Measurements from ENCODE around the gene DDR2. TPM values are rescaled to one million over a fixed set of nuclear protein-coding genes. Genes with fewer than 3 reads are reported as not detected.

DDR2 gene
- total RNA-seq, 1 donor, result 384 TPM

DNA sequence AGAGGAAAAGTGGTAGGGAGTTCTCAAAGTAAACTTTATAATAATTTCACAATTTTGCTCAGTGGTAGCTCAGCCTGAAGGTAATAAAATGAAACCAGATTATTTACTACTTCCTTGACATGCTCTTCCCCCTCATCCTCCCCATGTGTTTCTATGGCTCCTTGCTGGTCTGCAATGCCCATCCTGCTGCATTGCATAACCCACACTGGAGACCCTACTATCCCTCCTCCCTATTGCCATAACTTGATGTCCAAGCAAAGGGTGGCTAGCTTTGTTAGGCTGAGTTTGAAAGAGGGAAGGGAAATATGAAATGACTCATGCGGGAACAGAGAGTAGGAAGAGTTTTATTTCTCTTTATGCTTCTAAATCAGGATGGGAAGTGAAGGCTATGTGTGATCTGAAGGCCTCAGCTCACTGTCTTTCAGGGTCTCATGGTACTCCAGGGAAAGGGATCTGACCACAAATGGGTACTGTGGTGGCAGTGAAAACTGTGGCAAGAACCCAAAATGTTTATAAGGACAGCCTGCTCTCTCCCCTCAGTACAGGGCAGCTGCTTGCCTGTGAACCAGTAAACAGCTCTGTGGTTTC lies 121.8 kb downstream of the DDR2 start:
- peak; percentile 82 for DNase-seq (ENCODE audit: insufficient read length, low spot score, missing footprints)
- no peaks in the 10 kb centered on the region for H3K27me3 ChIP-seq (ENCODE audit: insufficient read depth, low read length)
- TF ChIP-seq, protein P1, sequence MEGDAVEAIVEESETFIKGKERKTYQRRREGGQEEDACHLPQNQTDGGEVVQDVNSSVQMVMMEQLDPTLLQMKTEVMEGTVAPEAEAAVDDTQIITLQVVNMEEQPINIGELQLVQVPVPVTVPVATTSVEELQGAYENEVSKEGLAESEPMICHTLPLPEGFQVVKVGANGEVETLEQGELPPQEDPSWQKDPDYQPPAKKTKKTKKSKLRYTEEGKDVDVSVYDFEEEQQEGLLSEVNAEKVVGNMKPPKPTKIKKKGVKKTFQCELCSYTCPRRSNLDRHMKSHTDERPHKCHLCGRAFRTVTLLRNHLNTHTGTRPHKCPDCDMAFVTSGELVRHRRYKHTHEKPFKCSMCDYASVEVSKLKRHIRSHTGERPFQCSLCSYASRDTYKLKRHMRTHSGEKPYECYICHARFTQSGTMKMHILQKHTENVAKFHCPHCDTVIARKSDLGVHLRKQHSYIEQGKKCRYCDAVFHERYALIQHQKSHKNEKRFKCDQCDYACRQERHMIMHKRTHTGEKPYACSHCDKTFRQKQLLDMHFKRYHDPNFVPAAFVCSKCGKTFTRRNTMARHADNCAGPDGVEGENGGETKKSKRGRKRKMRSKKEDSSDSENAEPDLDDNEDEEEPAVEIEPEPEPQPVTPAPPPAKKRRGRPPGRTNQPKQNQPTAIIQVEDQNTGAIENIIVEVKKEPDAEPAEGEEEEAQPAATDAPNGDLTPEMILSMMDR (IDR thresholded peaks at IDR 0.05; ENCODE audit: extremely low read depth, low read depth, low read length), result no peak
- H3K79me2 ChIP-seq (ENCODE audit: insufficient read depth, low read length), result peaks cover 6% of the 10 kb centered on the region
- H3K27ac ChIP-seq (ENCODE audit: low read depth, low read length), result no peak overlapping the region
- peaks cover 7% of the 10 kb centered on the region for H4K20me1 ChIP-seq (ENCODE audit: insufficient read depth, low read length)
- no peaks in the 10 kb centered on the region for H3K9me3 ChIP-seq (ENCODE audit: low read depth, low read length)
- H2AFZ ChIP-seq (ENCODE audit: low read length), result no peak overlapping the region
- no peak overlapping the region for H3K4me2 ChIP-seq (ENCODE audit: insufficient read depth, low read length)
- H3K4me3 ChIP-seq (ENCODE audit: insufficient read depth, low read length), result no peak overlapping the region
- H3K4me1 ChIP-seq (ENCODE audit: insufficient read depth, low read length), result peaks cover 34% of the 10 kb centered on the region
- peaks cover 38% of the 10 kb centered on the region for H3K36me3 ChIP-seq (ENCODE audit: insufficient read depth, low read length)

DNA sequence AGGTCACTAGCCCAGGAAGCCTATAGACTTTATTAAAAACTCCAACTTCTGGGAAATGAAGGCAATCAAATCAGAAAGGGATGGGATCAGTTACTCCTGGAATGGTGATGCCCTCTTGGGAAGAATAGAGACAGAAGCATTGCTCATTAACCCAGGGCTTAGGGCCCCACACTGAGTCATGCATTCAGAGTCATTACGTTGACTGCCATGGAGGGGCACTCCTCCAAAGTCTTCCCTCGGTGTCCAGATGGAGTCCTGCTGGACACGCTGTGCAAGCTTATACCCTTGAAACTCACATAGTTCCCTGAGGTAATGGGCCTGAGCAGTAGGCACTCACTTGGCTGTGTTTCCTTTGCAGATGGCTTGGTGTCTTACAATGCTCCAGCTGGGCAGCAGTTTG lies 123.0 kb downstream of the DDR2 start:
- Histone ChIP-seq H3K4me2 (ENCODE audit: insufficient read depth, low read length) (no peak overlapping the region), H3K27me3 (ENCODE audit: insufficient read depth, low read length) (no peaks in the 10 kb centered on the region), H2AFZ (ENCODE audit: low read length) (no peak overlapping the region), H3K79me2 (ENCODE audit: insufficient read depth, low read length) (peaks cover 6% of the 10 kb centered on the region), H4K20me1 (ENCODE audit: insufficient read depth, low read length) (peaks cover 7% of the 10 kb centered on the region), H3K4me1 (ENCODE audit: insufficient read depth, low read length) (peaks cover 34% of the 10 kb centered on the region), H3K27ac (ENCODE audit: low read depth, low read length) (no peak overlapping the region), H3K4me3 (ENCODE audit: insufficient read depth, low read length) (no peak overlapping the region), H3K9me3 (ENCODE audit: low read depth, low read length) (no peaks in the 10 kb centered on the region), H3K36me3 (ENCODE audit: insufficient read depth, low read length) (peaks cover 48% of the 10 kb centered on the region)
- DNase-seq (ENCODE audit: insufficient read length, low spot score, missing footprints), result no peak
- TF ChIP-seq, protein P1 (IDR thresholded peaks at IDR 0.05; ENCODE audit: extremely low read depth, low read depth, low read length), result no peak

DNA sequence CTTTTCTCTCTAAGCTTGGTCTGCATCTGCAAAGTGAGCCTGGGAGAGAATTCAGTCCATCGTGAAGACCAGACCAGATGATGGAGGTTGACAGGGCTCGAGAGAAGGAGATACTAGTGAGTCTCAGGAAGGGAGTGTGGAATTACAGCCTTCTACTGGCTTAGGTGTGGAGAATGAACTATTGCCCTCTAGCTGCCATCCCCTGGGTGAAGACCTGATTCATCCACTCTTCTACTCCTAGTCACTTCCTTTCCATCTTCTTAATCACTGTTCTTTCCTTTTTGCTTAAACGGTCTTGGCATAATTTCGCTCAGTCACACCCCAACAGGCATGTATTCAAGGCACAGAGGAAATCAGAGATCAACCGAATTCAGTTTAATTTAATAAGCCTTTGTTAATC lies 124.3 kb downstream of the DDR2 start:
- TF ChIP-seq, protein P1 (IDR thresholded peaks at IDR 0.05; ENCODE audit: extremely low read depth, low read depth, low read length), result no peak
- Histone ChIP-seq H3K4me2 (ENCODE audit: insufficient read depth, low read length) (peak overlapping the region; percentile 33), H3K9me3 (ENCODE audit: low read depth, low read length) (no peaks in the 10 kb centered on the region), H2AFZ (ENCODE audit: low read length) (no peak overlapping the region), H3K79me2 (ENCODE audit: insufficient read depth, low read length) (peaks cover 6% of the 10 kb centered on the region), H3K27me3 (ENCODE audit: insufficient read depth, low read length) (no peaks in the 10 kb centered on the region), H3K36me3 (ENCODE audit: insufficient read depth, low read length) (peaks cover 60% of the 10 kb centered on the region), H4K20me1 (ENCODE audit: insufficient read depth, low read length) (peaks cover 7% of the 10 kb centered on the region), H3K4me1 (ENCODE audit: insufficient read depth, low read length) (peaks cover 34% of the 10 kb centered on the region), H3K4me3 (ENCODE audit: insufficient read depth, low read length) (no peak overlapping the region), H3K27ac (ENCODE audit: low read depth, low read length) (peak overlapping the region; percentile 27)
- DNase-seq (ENCODE audit: insufficient read length, low spot score, missing footprints), result no peak

DNA sequence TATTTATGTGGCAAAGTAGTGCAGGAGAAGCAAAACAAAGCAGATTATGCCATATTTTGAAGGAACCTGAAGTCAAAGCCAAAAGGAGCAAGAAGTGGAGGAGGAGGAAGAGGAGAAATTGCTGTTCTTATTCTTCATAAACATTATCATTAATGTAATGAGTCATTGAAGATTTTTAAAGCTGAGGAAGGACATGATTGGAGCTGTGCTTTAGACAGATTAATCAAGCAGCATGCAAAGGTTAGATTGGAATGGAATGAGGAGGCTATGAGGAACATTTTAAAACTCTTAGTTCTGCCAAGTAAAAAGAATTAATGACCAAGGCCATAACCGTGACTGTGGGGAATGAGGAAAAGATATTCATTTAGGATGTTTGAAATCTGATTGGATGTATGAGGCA lies 125.2 kb downstream of the DDR2 start:
- no peak for DNase-seq (ENCODE audit: insufficient read length, low spot score, missing footprints)
- Histone ChIP-seq H3K79me2 (ENCODE audit: insufficient read depth, low read length) (peaks cover 6% of the 10 kb centered on the region), H4K20me1 (ENCODE audit: insufficient read depth, low read length) (peaks cover 7% of the 10 kb centered on the region), H3K27me3 (ENCODE audit: insufficient read depth, low read length) (no peaks in the 10 kb centered on the region), H3K4me3 (ENCODE audit: insufficient read depth, low read length) (no peak overlapping the region), H3K36me3 (ENCODE audit: insufficient read depth, low read length) (peaks cover 60% of the 10 kb centered on the region), H3K27ac (ENCODE audit: low read depth, low read length) (no peak overlapping the region), H3K4me2 (ENCODE audit: insufficient read depth, low read length) (no peak overlapping the region), H2AFZ (ENCODE audit: low read length) (no peak overlapping the region), H3K4me1 (ENCODE audit: insufficient read depth, low read length) (peaks cover 34% of the 10 kb centered on the region), H3K9me3 (ENCODE audit: low read depth, low read length) (no peaks in the 10 kb centered on the region)
- TF ChIP-seq, protein P1 (IDR thresholded peaks at IDR 0.05; ENCODE audit: extremely low read depth, low read depth, low read length), result no peak
